ENCODE measurements around the gene KCNE1. TPM values are rescaled to one million over a fixed set of nuclear protein-coding genes. Genes with fewer than 3 reads are reported as not detected.

KCNE1 gene
- total RNA-seq, 1 experiment from 2014 or later, result not detected

GRCh38 chr21:34536311-34536710, 24.3 kb upstream of the KCNE1 start:
- DNase-seq (ENCODE audit: low read depth), result no peak

GRCh38 chr21:34535886-34536285, 23.9 kb upstream of the KCNE1 start:
- DNase-seq (ENCODE audit: low read depth), result no peak

- peak; percentile 51 for DNase-seq (ENCODE audit: low read depth)
Measured at GRCh38 chr21:34534522-34534921, 22.5 kb upstream of the KCNE1 start.

- no peak for DNase-seq (ENCODE audit: low read depth)
Measured at GRCh38 chr21:34533938-34534337, 21.9 kb upstream of the KCNE1 start.

- DNase-seq (ENCODE audit: low read depth), result no peak
Measured at GRCh38 chr21:34531399-34531798, 19.4 kb upstream of the KCNE1 start.

GRCh38 chr21:34530261-34530660, 18.3 kb upstream of the KCNE1 start:
- DNase-seq (ENCODE audit: low read depth), result peak; percentile 51

- no peak for DNase-seq (ENCODE audit: low read depth)
Measured at GRCh38 chr21:34528131-34528561, 16.1 kb upstream of the KCNE1 start.

- DNase-seq (ENCODE audit: low read depth), result peak; percentile 100
Measured at GRCh38 chr21:34526618-34527290, 14.7 kb upstream of the KCNE1 start.

GRCh38 chr21:34526241-34526617, 14.2 kb upstream of the KCNE1 start:
- DNase-seq (ENCODE audit: low read depth), result no peak

GRCh38 chr21:34524646-34525601, 12.9 kb upstream of the KCNE1 start:
- DNase-seq (ENCODE audit: low read depth), result peak; percentile 51

GRCh38 chr21:34523019-34523555, 11.1 kb upstream of the KCNE1 start:
- no peak for DNase-seq (ENCODE audit: low read depth)

GRCh38 chr21:34522284-34522683, 10.3 kb upstream of the KCNE1 start:
- DNase-seq (ENCODE audit: low read depth), result no peak

GRCh38 chr21:34521561-34521960, 9.6 kb upstream of the KCNE1 start:
- DNase-seq (ENCODE audit: low read depth), result no peak

- DNase-seq (ENCODE audit: low read depth), result no peak
Measured at GRCh38 chr21:34520764-34521508, 8.9 kb upstream of the KCNE1 start.

GRCh38 chr21:34520281-34520680, 8.3 kb upstream of the KCNE1 start:
- no peak for DNase-seq (ENCODE audit: low read depth)

- DNase-seq (ENCODE audit: low read depth), result no peak
Measured at GRCh38 chr21:34519694-34520093, 7.7 kb upstream of the KCNE1 start.

GRCh38 chr21:34519016-34519415, 7.0 kb upstream of the KCNE1 start:
- no peak for DNase-seq (ENCODE audit: low read depth)

GRCh38 chr21:34518301-34518700, 6.3 kb upstream of the KCNE1 start:
- no peak for DNase-seq (ENCODE audit: low read depth)

GRCh38 chr21:34517491-34518245, 5.7 kb upstream of the KCNE1 start:
- no peak for DNase-seq (ENCODE audit: low read depth)

- no peak for DNase-seq (ENCODE audit: low read depth)
Measured at GRCh38 chr21:34517039-34517438, 5.0 kb upstream of the KCNE1 start.

GRCh38 chr21:34514576-34515115, 2.6 kb upstream of the KCNE1 start:
- DNase-seq (ENCODE audit: low read depth), result no peak
